ENCODE data around the gene EIF4E1B. TPM values are rescaled to one million over a fixed set of nuclear protein-coding genes. Genes with fewer than 3 reads are reported as not detected.
"Not testable (repeated sequence)": the region's sequence is repeated elsewhere in the genome, so short reads cannot be mapped to it uniquely, and the experiment has no call there.

EIF4E1B gene
- total and polyA plus RNA-seq, 2 experiments from 2014 or later: not detected

DNA sequence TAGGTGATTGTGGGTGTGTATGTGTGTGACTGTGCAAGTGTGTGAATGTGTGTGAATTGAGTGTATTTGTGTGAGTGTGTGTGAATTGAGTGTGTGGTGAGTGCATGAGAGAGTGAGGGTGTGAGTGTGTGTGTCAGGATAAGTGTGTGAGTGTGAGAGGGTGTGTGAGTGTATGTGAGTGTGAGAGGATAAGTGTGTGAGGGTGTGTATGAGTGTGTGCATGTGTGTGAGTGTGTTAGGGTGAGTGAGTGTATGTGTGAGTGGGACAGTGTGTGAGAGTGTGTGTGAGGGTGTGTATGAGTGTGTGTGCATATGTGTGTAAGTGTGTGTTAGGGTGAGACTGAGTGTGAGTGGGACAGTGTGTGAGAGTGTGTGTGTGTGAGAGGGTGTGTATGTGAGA lies 42.2 kb upstream of the EIF4E1B start:
- no peak overlapping the region for H3K4me2 ChIP-seq (ENCODE audit: unreplicated experiment)
- H3K27ac ChIP-seq: no peak overlapping the region
- TF ChIP-seq EZH2 (IDR thresholded peaks at IDR 0.05; ENCODE audit: insufficient read depth, poor library complexity, severe bottlenecking) (no peak), EZH2phosphoT487 (IDR thresholded peaks at IDR 0.05; ENCODE audit: insufficient read depth, low read depth) (no peak)
- in situ Hi-C loops (cut with MboI): no loop called here
- no peak for DNase-seq
- no peaks in the 10 kb centered on the region for H3K27me3 ChIP-seq (replicated peaks; ENCODE audit: insufficient read depth)
- H3K4me3 ChIP-seq: no peak overlapping the region
- no peak overlapping the region for H2AFZ ChIP-seq
- H3F3A ChIP-seq (ENCODE audit: insufficient read depth): no peaks in the 10 kb centered on the region
- no peaks in the 10 kb centered on the region for H3K9me2 ChIP-seq (ENCODE audit: insufficient read depth)
- no peaks in the 10 kb centered on the region for H3K9me3 ChIP-seq (ENCODE audit: low read depth)
- no peaks in the 10 kb centered on the region for H3K4me1 ChIP-seq (ENCODE audit: insufficient read depth)
- no peak overlapping the region for H3K9ac ChIP-seq
- no peaks in the 10 kb centered on the region for H4K20me1 ChIP-seq (ENCODE audit: insufficient read depth)
- H3K79me2 ChIP-seq (ENCODE audit: insufficient read depth): no peaks in the 10 kb centered on the region
- no peaks in the 10 kb centered on the region for H3K36me3 ChIP-seq (ENCODE audit: low read depth)

DNA sequence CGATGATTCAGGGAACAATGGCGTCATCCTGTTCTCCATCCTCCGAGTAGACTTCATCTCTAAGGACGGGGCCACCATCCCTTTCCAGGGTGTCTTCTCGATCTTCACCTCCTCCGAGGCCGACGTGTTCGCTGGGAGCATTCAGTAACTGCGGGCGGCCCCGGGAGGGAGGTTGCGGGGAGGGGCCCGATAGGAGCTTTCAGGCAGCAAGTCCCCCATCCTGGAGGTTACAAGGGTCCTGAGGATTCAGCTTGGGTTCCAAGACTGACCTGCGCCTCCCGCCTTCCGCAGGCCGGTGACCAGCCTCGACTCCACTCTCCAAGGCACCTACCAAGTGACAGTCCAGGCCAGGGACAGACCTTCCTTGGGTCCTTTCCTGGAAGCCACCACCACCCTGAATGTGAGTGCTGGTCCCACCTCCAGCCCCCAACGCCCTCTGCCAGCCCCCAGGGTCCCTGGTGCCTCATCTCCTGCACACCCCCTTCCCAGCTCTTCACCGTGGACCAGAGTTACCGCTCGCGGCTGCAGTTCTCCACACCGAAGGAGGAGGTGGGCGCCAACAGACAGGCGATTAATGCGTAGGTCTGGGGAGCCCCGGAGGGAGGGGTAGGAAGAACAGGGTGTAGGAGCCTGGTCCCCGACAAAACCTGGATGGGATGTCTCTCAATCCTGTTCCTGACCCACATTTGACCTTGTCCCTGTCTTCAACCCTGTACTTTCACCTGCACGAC lies 41.3 kb upstream of the EIF4E1B start:
- Histone ChIP-seq H3K9ac (no peak overlapping the region), H3K9me3 (ENCODE audit: low read depth) (no peaks in the 10 kb centered on the region), H3K4me2 (ENCODE audit: unreplicated experiment) (no peak overlapping the region), H3K4me3 (no peak overlapping the region), H3K9me2 (ENCODE audit: insufficient read depth) (no peaks in the 10 kb centered on the region), H3F3A (ENCODE audit: insufficient read depth) (no peaks in the 10 kb centered on the region), H3K27ac (no peak overlapping the region), H4K20me1 (ENCODE audit: insufficient read depth) (no peaks in the 10 kb centered on the region), H3K27me3 (replicated peaks; ENCODE audit: insufficient read depth) (no peaks in the 10 kb centered on the region), H2AFZ (no peak overlapping the region), H3K4me1 (ENCODE audit: insufficient read depth) (no peaks in the 10 kb centered on the region), H3K79me2 (ENCODE audit: insufficient read depth) (no peaks in the 10 kb centered on the region), H3K36me3 (ENCODE audit: low read depth) (no peaks in the 10 kb centered on the region)
- no peak for TF ChIP-seq EZH2 (IDR thresholded peaks at IDR 0.05; ENCODE audit: insufficient read depth, poor library complexity, severe bottlenecking)
- TF ChIP-seq EZH2phosphoT487 (IDR thresholded peaks at IDR 0.05; ENCODE audit: insufficient read depth, low read depth): no peak
- in situ Hi-C loops (cut with MboI): no loop called here
- no peak for DNase-seq
- 80 to 84% methylated on average over 25 to 31 of the region's 31 CpGs for WGBS, 2 experiments (ENCODE audit: low coverage in 1 of 2, low lambda C conversion rate in 2 of 2, missing lambda C conversion rate in 2 of 2)

DNA sequence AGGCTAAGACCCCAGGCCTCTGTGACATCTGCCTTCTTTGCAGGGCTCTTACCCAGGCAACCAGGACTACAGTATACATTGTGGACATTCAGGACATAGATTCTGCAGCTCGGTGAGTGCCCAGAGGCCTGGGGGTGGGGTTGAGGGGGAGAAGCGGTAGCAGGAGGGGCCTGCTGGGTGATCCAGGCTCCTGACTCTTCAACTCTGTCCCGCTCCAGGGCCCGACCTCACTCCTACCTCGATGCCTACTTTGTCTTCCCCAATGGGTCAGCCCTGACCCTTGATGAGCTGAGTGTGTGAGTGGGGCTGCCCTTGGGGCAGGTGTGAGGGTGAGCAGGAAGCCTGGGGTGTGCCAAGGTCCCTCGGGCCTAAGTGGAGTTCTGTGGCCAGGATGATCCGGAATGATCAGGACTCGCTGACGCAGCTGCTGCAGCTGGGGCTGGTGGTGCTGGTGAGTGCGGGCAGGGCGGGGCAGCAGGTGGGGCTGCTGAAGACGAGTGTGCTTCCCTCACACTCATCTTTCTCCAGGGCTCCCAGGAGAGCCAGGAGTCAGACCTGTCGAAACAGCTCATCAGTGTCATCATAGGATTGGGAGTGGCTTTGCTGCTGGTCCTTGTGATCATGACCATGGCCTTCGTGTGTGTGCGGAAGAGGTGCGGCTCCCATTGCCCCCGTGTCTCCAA lies 40.3 kb upstream of the EIF4E1B start:
- WGBS, 2 experiments (ENCODE audit: low coverage in 1 of 2, low lambda C conversion rate in 2 of 2, missing lambda C conversion rate in 2 of 2): 68 to 72% methylated on average over 17 of the region's 17 CpGs
- Histone ChIP-seq H3K4me3 (no peak overlapping the region), H3K36me3 (ENCODE audit: low read depth) (no peaks in the 10 kb centered on the region), H3K9ac (no peak overlapping the region), H3K79me2 (ENCODE audit: insufficient read depth) (no peaks in the 10 kb centered on the region), H3K9me3 (ENCODE audit: low read depth) (no peaks in the 10 kb centered on the region), H3K27me3 (replicated peaks; ENCODE audit: insufficient read depth) (no peaks in the 10 kb centered on the region), H3F3A (ENCODE audit: insufficient read depth) (no peaks in the 10 kb centered on the region), H2AFZ (no peak overlapping the region), H3K27ac (no peak overlapping the region), H3K9me2 (ENCODE audit: insufficient read depth) (no peaks in the 10 kb centered on the region), H4K20me1 (ENCODE audit: insufficient read depth) (no peaks in the 10 kb centered on the region), H3K4me1 (ENCODE audit: insufficient read depth) (no peaks in the 10 kb centered on the region), H3K4me2 (ENCODE audit: unreplicated experiment) (no peak overlapping the region)
- TF ChIP-seq EZH2 (IDR thresholded peaks at IDR 0.05; ENCODE audit: insufficient read depth, poor library complexity, severe bottlenecking): no peak
- no peak for TF ChIP-seq EZH2phosphoT487 (IDR thresholded peaks at IDR 0.05; ENCODE audit: insufficient read depth, low read depth)
- DNase-seq: no peak
- in situ Hi-C loops (cut with MboI): no loop called here

DNA sequence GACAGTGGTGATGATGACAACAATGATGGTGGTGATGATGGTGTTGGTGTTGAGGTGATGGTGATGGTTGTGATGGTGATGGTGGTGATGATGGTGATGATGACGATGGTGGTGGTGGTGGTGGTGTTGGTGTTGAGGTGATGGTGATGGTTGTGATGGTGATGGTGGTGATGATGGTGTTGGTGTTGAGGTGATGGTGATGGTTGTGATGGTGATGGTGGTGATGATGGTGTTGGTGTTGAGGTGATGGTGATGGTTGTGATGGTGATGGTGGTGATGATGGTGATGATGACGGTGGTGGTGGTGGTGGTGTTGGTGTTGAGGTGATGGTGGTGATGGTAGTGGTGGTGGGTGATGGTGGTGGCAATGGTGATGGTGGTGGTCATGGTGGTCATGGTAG lies 38.8 kb upstream of the EIF4E1B start:
- H3K27me3 ChIP-seq (replicated peaks; ENCODE audit: insufficient read depth); H3K4me1 ChIP-seq (ENCODE audit: insufficient read depth); in situ Hi-C loops (cut with MboI): not testable (repeated sequence)

More for the DNA sequence above, 38.8 kb upstream of the EIF4E1B start:
- not testable (repeated sequence) for H3K9ac ChIP-seq; H3K79me2 ChIP-seq (ENCODE audit: insufficient read depth); H2AFZ ChIP-seq; H3K9me3 ChIP-seq (ENCODE audit: low read depth); H3K36me3 ChIP-seq (ENCODE audit: low read depth); DNase-seq; H3K4me3 ChIP-seq; H3K27ac ChIP-seq; H3K4me2 ChIP-seq (ENCODE audit: unreplicated experiment); H3F3A ChIP-seq (ENCODE audit: insufficient read depth); H3K9me2 ChIP-seq (ENCODE audit: insufficient read depth); H4K20me1 ChIP-seq (ENCODE audit: insufficient read depth)
- 37 to 100% methylated on average over 1 to 2 of the region's 2 CpGs for WGBS, 2 experiments (ENCODE audit: low coverage in 1 of 2, low lambda C conversion rate in 2 of 2, missing lambda C conversion rate in 2 of 2)

Measured in GM23248 (cell line).